SW480 (cell line): ENCODE data around the gene NAGPA.
"Not testable (repeated sequence)": the region's sequence is repeated elsewhere in the genome, so short reads cannot be mapped to it uniquely, and the experiment has no call there.

Experiments
- DNase-seq: peaks from one replicate; pipeline ENCODE4 v3.0.0-alpha.2; 2016; ENCODE audit warnings: low spot score

NAGPA gene, protein sequence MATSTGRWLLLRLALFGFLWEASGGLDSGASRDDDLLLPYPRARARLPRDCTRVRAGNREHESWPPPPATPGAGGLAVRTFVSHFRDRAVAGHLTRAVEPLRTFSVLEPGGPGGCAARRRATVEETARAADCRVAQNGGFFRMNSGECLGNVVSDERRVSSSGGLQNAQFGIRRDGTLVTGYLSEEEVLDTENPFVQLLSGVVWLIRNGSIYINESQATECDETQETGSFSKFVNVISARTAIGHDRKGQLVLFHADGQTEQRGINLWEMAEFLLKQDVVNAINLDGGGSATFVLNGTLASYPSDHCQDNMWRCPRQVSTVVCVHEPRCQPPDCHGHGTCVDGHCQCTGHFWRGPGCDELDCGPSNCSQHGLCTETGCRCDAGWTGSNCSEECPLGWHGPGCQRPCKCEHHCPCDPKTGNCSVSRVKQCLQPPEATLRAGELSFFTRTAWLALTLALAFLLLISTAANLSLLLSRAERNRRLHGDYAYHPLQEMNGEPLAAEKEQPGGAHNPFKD

DNA sequence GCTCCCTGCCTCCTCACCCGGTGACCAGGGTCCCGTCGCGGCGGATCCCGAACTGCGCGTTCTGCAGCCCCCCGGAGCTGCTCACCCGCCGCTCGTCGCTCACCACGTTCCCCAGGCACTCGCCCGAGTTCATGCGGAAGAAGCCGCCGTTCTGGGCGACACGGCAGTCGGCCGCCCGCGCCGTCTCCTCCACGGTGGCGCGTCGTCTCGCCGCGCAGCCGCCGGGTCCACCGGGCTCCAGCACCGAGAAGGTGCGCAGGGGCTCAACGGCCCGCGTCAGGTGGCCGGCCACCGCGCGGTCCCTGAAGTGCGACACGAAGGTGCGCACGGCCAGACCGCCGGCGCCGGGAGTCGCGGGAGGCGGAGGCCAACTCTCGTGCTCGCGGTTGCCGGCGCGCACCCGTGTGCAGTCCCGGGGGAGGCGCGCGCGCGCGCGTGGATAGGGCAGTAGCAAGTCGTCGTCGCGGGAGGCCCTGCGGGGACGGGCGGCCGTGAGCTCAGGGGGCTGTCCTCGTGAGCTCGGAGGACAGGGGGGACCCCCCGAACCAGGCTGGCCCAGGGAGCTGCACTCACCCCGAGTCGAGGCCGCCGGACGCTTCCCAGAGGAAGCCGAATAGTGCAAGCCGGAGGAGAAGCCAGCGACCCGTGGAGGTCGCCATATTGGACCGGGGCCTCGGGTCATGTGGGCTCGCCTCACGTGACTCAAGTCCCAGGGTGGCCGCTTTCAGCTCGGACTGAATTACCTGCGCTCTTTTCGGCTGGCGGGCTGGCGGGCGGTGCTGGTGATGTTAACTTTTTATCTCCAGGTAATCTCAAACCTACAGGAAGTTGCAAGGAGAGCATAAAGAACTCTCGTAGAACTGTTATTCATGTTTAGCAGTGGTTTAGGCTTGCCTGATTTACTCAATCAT is at the start of gene NAGPA:
Gene NAGPA (minus strand): TSS at position 680 of the 911 bp plus-strand sequence. CDS start 21 bp downstream, at position 659.
- peak; percentile 80 for DNase-seq

DNA sequence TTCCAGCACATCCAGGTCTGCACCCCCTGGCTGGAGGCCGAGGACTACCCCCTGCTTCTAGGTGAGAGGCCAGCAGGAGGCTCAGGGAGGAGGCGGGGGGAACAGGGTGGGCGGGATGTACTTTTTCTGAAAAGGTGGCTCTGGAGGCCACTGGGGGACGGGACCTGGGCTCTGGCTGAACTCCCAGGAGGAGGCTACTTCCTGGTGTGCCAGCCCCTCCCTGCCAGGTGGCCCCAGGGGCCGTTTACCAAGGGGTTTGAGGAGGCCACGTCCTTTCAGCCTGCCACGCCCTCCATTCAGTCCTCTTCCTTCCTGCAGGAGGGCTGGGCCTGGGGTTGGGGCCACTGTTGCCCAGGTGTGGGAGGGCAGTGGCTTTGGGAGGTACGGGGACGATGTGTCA is 47.3 kb upstream of the NAGPA start:
- DNase-seq, result not testable (repeated sequence)

DNA sequence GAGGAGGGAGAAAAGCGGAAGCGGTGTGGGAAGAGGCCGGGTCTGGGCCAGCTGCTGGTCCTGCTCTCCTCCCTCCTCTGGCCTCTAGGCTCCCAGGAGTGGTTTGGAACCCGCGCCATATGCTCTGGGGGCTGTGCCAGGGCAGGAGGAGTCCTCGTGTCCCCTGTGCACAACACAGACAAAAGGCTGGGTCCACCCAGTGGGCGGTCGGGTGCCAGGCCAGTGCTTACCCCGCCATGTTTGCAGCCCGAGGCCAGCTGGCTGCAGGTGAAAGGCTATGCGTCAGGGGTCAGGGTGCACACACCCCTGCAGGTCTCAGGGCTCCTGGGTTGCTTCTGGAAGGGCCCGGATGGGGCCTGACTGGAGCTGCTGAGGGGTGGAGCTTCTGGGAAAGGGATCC is 46.7 kb upstream of the NAGPA start:
- not testable (repeated sequence) for DNase-seq

DNA sequence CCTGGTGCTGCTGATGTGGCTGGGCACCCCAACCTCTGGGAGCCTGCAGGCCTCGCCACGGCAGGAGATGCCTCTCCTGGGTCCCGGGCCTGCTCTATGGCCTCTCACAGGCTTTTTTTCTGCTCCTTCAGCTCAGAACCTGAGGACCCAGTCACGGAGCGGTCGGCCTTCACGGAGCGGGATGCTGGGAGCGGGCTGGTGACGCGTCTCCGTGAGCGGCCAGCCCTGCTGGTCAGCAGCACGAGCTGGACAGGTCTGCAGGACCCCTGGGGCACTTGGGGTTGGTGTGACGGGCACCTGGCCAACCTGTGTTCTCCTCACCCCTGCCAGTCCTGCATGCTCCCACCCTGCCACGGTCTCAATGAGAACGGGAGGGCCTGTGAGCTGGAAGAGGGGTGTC is 44.9 kb upstream of the NAGPA start:
- no peak for DNase-seq

DNA sequence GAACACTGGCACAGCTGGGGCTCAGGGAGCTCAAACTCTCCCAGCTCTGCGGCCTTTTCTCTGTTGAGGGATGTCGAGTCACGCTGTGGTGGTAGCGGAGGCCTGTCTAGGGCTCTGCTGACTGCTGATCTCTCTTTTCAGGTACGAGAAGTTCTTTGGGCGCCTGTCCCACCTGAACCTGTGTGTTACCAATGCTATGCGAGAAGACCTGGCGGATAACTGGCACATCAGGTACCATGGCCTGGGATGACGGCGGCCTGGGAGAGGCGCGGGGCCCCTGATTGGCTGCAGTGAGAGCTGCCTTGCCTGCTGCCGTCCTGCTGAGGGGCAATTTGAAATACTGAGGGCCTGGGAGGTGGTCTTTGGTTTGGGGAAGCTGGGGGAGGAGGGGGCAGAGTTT is 43.6 kb upstream of the NAGPA start:
- no peak for DNase-seq

DNA sequence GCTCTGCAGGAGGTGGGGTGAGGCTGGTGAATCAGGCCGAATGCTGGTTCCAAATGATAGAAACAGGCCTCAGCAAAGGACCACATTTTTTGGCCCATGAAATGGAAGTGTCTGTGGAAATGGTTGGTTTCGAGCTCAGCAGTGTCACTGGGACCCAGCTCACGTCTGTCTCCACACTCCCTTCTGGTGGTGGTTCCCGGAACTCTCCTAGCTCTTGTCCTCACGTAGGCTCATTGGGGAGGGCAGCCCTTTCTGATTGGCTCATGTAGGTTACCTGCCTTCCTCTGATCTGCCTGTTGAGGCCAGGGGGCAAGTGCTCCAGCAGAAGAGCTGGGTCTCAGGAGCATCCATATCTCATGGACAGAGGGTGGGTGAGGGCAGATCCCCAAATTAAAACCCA is 41.9 kb upstream of the NAGPA start:
- DNase-seq, result no peak

DNA sequence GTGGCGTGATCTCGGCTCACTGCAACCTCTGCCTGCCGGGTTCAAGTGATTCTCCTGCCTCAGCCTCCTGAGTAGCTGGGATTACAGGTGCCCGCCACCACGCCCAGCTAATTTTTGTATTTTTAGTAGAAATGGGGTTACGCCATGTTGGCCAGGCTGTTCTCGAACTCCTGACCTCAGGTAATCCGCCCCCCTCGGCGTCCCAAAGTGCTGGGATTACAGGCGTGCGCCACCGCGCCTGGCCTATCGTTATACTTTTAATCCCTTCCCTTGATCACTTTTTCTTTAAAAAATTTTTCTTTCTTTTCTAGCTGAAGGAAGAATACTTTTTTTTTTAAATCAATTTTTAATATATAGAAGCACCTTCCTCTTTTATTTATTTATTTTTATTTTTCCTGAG is 40.0 kb upstream of the NAGPA start:
- not testable (repeated sequence) for DNase-seq

DNA sequence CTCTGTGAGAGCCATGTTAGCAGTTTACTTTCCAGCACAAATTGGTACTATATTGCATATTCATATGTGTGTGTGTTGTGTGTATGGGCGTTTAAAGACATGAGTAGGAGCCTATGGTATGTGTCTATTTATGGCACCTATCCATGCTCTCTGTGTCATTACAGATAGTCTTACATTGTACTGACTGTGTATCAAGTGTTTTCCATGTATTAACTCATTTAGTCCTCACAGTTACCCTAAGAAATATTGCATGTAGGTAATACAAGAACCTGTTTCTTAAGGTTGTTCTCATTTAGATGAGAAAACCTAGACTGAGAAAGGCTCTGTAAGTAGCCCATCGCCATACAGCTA is 39.5 kb upstream of the NAGPA start:
- DNase-seq, result no peak

DNA sequence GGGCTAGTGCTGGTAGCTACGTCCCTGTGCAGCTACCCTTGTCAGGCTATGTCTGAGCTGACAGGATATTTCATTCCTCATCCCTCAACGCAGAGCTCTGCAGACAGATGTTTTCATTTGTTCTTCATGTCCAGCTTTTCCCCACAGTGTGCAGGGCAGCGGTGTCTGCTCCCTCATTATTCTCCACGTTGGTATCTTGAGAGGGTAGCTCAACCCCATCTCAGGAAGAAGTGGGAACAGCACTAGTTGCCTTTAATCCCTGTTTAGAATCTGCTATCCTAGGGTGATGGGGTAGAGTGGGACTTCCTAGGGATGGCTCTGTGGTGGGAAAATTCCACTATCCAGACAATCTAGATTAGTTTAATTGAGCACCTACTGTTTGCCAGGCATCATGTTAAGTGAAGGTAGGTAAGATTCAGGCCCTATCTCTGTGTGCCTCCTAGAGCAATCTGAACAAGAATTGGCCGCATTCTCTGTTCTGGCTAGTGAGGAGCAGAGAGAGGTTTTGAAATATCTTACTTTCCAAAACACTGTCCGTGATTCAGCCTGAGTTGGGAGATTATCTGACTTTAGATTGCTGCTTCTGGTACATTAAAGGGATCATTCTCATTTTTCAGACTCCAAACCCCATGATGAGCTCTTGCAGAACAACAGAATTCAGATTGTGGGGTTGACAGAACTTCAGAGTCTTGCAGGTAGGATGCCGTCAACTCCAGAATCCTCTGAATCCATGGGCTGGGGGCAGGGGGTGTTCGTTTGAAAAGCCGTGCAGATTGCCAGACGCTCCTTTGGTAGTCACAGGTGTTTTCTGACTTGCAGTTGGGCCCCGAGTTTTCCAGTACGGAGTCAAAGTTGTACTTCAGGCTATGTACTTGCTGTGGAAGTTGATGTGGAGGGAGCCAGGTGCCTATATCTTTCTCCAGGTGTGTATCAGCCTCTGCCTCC is 38.9 kb upstream of the NAGPA start:
- DNase-seq, result no peak

DNA sequence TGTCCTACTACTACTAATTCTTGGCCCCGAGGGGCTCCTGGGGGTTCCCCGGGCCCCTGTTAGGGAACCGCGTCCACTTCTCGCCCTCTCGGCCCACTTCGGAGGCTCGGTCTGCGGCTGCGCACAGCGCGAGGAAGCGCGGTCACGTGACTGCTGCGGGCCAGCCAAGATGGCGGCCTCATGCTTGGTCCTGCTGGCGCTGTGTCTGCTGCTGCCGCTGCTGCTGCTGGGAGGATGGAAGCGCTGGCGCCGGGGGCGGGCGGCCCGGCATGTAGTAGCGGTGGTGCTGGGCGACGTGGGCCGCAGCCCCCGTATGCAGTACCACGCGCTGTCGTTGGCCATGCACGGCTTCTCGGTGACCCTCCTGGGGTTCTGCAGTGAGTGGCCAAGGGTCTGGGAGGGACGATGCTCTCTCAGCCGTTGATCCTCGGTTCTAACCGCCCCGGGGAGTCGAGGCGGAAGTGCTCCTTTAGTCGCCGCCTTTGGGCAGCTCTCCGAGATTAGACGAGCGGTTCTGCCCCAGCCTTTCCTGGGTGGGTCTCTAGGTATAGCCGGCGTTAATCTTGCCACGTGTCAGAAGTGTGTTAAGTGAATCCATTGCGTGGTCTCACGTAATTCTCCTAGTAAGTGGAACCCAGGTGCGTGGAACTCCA is 38.1 kb upstream of the NAGPA start, which contains the start of gene ALG1:
Gene ALG1 (plus strand): TSS at position 163 of the 653 bp plus-strand sequence. CDS start 7 bp downstream, at position 170.
- DNase-seq, result peak; percentile 82

DNA sequence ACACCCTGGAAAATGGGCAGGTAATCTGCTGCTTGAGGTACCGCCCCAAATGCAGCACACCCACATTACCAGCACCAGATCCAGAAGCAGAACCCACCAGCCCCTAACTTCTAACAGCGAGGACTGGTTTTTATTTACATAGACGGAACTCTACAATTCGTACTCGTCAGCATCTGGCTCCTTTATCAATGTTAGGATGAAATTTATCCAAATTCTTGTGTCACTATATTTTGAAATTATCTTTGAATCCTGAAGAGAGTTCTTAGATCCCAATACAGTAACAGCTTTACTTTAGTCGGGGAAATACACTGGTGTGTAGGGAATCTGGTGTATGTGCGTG is 37.6 kb upstream of the NAGPA start:
- no peak for DNase-seq

DNA sequence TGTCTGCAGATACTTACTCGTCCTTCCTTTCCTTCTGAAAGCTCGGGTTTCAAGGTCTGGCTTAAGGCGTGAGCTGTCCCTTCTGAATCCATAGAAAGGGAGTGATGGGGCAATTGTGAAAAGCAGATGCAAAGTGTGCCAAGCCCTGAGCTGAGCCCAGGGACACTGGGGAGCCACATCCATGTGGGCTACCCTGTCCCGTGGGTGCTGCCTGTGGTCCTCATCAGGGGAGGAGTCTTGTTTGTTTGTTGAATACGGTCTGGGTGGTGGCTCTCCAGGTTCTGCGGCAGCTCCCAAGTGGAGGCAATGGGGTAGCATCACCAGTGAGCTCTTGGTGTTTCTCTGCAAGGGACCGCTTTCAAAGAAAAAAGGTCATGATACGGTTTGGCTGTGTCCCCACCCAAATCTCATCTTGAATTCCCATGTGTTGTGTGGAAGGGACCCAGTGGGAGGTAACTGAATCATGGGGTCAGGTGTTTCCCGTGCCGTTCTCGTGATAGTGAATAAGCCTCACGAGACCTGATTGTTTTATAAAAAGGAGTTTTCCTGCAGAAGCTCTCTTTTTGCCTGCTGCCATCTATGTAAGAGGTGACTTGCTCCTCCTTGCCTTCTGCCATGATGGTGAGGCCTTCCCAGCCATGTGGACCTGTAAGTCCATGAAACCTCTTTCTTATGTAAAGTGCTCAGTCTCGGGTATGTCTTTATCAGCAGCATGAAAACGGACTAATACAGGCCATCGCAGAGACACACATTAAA is 36.9 kb upstream of the NAGPA start:
- no peak for DNase-seq

DNA sequence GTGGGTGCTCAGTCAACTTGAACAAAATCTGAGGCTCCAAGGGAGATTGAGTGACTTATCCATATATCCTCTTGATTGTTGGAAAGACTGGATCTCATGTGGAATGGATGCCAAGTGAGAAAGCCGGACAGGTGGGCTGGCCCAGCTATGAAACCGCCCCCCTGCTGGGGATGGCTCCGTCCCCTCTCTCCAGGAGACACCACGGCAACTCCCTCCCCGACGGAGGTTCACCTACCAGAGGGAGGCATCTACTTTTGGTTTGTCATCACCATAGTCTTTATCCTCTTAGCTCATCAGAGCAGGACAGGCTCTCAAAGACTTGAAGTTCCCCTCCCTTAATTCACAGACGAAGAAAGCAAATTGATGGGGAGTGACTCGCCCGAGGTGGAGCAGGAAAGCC is 36.1 kb upstream of the NAGPA start:
- no peak for DNase-seq

DNA sequence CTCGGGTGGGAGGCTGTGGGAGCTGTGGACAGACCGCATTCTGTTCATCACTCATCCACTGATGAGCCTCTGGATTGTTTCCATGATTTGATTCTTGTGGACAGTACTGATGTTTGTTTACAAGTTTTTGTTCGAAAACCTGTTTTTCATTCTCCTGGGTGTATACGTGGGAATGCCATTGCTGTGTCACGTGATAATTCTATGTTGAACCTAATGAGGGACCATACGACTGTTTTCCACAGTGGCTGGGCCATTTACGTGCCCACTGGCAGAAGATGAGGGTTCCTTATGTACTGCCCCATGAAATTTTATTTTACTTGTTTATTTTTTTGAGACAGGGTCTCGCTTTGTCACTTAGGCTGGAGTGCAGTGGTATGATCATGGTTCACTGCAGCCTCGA is 35.3 kb upstream of the NAGPA start:
- no peak for DNase-seq

DNA sequence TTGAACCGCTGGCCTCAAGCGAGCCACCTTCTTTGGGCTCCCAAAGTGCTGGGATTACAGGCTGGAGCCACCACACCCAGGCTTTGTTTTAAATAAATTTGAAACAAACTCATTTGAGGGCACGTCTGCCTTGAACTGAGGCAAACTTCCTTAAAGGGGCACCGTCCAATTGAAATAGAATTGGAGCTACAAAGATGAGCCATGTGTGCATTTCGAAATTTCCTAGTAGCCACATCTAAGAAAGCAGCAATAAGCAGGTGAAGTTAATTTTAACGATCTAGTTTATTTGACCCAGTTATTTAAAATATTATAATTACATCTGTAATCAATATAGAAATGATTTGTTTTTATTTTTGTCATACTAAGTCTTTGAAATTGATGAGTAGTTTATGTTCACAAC is 32.8 kb upstream of the NAGPA start:
- DNase-seq, result no peak

DNA sequence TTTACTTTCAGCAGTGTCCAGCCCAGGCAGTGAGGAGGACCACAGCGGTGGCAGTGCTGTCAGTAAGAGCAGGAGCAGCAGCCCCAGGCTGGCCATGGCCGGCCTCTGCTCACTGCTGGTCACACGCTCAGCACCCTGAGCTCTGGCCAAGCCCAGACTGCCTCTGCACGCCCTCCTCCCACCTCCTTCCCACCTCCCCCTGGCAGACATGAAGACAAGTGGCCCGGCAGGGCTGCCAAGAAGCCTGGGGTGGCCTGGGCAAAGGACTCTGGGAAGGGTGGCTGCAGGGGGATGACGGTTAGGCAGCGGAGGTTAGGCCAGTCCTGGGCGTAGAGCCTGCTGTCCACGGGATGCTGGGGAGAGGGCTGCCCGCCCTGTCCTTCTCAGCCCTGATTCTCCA is 32.1 kb upstream of the NAGPA start, which contains the start of gene C16orf89:
Gene C16orf89 (minus strand): TSS at position 144 of the 400 bp plus-strand sequence. CDS start 48 bp downstream, at position 96.
- no peak for DNase-seq

DNA sequence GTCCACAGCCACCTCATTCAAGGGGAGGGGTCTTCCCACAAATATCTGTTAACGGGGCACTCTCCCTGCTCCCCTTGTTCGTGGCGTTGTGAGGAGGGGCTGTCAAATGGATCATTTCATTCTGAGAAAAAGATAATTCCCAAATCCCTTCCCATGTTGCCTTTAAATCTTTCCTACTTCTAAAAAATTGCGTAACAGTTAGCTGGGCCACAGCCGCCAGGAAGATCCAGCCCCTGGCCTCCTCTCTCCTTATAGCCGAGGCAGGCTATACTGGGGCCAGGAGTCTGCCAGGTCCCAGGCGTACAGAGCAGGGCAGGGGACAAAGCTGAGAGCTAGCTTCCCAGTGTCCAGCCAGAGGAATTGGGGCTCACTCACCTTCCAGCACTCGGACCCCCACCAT is 31.6 kb upstream of the NAGPA start:
- DNase-seq, result no peak

DNA sequence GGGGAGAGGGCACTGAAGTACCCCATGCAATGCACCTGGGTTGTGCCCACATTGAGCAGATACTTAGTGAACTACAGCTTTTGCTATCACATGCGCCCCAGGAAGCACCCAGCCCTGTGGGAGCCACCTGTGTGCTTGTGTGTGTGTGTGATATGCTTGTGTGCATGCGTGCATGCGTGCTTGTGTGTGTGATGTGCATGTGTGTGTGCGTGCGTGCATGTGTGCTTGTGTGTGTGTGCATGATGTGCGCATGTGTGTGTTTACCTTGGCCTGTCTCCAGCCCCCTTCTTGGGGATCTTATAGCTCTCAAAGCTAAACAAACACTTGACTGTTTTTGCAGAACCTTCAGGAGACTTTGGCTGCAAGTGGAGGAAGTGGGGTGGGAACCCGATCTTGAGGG is 31.2 kb upstream of the NAGPA start:
- no peak for DNase-seq

DNA sequence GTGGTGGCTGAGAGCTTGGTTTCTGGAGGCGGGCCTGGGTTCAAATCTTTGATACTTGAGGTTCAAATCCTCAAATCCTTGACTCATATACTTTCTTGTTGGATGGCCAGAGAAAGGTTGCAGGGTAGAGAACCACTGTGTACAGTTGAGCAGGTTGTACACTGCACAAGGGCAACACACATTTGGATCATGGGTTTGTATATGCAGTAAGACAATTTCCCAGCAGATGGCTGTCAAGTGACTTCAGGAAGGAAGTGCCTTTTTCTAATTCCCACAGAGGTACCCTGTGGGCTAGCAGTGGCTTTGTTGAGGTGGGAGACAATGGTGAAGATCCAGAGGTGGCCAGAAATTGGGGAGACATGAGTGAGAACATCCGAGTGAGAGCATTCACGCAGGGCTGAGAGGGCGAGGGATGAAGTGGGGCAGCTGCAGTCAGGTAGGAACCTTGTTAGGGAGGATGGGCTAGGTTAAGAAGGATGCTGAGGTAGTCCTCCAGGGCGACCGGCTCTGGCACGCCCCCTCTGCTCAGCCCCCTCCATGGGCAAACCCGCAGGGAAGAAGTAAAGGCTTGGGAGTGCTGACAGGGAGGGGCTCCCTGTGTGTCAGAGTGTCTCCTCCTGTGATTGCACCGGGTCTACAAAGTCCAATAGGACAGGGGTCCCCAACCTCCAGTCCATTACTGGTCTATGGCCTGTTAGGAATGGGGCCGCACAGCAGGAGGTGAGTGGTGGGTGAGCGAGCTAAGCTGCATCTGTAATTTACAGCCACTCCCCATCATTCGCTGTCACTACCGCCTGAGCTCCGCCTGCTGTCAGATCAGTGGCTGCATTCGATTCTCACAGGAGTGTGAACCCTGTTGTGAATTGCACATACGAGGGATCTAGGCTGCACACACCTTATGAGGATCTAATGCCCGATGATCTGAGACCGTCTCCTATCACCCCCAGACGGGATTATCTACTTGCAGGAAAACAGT is 29.3 kb upstream of the NAGPA start:
- DNase-seq, result no peak
